C4-2B (cell line): ENCODE data around the gene DLGAP1.

Source experiments
- ZFX ChIP-seq: fragments of 450-650 bp; IDR thresholded peaks from 2 replicates; pipeline ENCODE4 v1.6.1; 2017
- TF ChIP-seq, protein P1 (sequence below): fragments of 450-650 bp; conservative IDR thresholded peaks from 2 replicates; pipeline ENCODE4 v1.5.1; 2017; ENCODE audit warnings: mild to moderate bottlenecking

GRCh38 chr18:3514312-3515216 is 940.5 kb downstream of the DLGAP1 start:
- TF ChIP-seq, protein P1, sequence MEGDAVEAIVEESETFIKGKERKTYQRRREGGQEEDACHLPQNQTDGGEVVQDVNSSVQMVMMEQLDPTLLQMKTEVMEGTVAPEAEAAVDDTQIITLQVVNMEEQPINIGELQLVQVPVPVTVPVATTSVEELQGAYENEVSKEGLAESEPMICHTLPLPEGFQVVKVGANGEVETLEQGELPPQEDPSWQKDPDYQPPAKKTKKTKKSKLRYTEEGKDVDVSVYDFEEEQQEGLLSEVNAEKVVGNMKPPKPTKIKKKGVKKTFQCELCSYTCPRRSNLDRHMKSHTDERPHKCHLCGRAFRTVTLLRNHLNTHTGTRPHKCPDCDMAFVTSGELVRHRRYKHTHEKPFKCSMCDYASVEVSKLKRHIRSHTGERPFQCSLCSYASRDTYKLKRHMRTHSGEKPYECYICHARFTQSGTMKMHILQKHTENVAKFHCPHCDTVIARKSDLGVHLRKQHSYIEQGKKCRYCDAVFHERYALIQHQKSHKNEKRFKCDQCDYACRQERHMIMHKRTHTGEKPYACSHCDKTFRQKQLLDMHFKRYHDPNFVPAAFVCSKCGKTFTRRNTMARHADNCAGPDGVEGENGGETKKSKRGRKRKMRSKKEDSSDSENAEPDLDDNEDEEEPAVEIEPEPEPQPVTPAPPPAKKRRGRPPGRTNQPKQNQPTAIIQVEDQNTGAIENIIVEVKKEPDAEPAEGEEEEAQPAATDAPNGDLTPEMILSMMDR = no peak
- no peak for TF ChIP-seq ZFX
